ENCODE data around the gene GRIA1.

DNA sequence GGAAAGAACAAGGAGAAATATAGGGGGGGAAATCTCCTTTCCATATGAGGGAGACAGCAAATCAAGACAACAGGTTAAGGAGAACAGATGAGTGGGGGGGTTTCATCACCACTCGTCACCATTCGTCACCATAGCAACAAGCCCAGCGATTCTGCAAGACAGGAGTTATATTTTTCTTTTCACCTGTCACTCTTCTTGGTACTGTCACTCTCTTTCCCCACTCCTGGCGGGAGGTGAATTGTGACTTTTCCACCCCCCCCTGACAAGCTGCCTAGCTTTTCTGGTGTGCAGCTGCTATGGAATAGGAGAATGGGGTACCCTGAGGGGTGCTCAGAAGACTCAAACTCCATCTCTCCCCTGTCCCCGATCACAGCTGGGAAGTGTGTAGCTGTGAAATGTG, 308.4 kb downstream of the GRIA1 start:
- TF ChIP-seq, protein P1, sequence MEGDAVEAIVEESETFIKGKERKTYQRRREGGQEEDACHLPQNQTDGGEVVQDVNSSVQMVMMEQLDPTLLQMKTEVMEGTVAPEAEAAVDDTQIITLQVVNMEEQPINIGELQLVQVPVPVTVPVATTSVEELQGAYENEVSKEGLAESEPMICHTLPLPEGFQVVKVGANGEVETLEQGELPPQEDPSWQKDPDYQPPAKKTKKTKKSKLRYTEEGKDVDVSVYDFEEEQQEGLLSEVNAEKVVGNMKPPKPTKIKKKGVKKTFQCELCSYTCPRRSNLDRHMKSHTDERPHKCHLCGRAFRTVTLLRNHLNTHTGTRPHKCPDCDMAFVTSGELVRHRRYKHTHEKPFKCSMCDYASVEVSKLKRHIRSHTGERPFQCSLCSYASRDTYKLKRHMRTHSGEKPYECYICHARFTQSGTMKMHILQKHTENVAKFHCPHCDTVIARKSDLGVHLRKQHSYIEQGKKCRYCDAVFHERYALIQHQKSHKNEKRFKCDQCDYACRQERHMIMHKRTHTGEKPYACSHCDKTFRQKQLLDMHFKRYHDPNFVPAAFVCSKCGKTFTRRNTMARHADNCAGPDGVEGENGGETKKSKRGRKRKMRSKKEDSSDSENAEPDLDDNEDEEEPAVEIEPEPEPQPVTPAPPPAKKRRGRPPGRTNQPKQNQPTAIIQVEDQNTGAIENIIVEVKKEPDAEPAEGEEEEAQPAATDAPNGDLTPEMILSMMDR (IDR thresholded peaks at IDR 0.05; ENCODE audit: low read depth, low read length) = no peak
- no peak for TF ChIP-seq EZH2phosphoT487 (IDR thresholded peaks at IDR 0.05; ENCODE audit: low read depth)
